ENCODE data around the gene BUD13.

BUD13 gene

GRCh38 chr11:116710001-116710674 lies 62.6 kb downstream of the BUD13 start:
- no peaks in the 10 kb centered on the region for H3K9me3 ChIP-seq (ENCODE audit: insufficient read depth, low read depth, low read length)
- no peak overlapping the region for H2AFZ ChIP-seq (ENCODE audit: low read length)
- TF ChIP-seq, protein P1, sequence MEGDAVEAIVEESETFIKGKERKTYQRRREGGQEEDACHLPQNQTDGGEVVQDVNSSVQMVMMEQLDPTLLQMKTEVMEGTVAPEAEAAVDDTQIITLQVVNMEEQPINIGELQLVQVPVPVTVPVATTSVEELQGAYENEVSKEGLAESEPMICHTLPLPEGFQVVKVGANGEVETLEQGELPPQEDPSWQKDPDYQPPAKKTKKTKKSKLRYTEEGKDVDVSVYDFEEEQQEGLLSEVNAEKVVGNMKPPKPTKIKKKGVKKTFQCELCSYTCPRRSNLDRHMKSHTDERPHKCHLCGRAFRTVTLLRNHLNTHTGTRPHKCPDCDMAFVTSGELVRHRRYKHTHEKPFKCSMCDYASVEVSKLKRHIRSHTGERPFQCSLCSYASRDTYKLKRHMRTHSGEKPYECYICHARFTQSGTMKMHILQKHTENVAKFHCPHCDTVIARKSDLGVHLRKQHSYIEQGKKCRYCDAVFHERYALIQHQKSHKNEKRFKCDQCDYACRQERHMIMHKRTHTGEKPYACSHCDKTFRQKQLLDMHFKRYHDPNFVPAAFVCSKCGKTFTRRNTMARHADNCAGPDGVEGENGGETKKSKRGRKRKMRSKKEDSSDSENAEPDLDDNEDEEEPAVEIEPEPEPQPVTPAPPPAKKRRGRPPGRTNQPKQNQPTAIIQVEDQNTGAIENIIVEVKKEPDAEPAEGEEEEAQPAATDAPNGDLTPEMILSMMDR (conservative IDR thresholded peaks at IDR 0.05; ENCODE audit: low read length): no peak
- no peak for TF ChIP-seq EZH2phosphoT487 (IDR thresholded peaks at IDR 0.05; ENCODE audit: borderline replicate concordance)
- no peak overlapping the region for H3K9ac ChIP-seq (ENCODE audit: low read depth, low read length, poor library complexity, severe bottlenecking)
- H3F3A ChIP-seq (ENCODE audit: low read depth): no peaks in the 10 kb centered on the region
- no peak overlapping the region for H3K4me2 ChIP-seq (ENCODE audit: low read depth, low read length, poor library complexity, severe bottlenecking)
- H3K4me1 ChIP-seq (ENCODE audit: insufficient read depth, low read length, poor library complexity, severe bottlenecking): no peaks in the 10 kb centered on the region
- H4K20me1 ChIP-seq (ENCODE audit: insufficient read depth, low read length, poor library complexity, severe bottlenecking): no peaks in the 10 kb centered on the region
- no peaks in the 10 kb centered on the region for H3K9me2 ChIP-seq (replicated peaks; ENCODE audit: low read depth, low read length)
- no peak overlapping the region for H3K4me3 ChIP-seq (ENCODE audit: low read length, poor library complexity, severe bottlenecking)
- no peaks in the 10 kb centered on the region for H3K27me3 ChIP-seq (ENCODE audit: insufficient read depth, low read length, poor library complexity, severe bottlenecking)
- H3K36me3 ChIP-seq (ENCODE audit: insufficient read depth, low read length): no peaks in the 10 kb centered on the region
- H3K79me2 ChIP-seq (ENCODE audit: insufficient read depth, low read length): no peaks in the 10 kb centered on the region

DNA sequence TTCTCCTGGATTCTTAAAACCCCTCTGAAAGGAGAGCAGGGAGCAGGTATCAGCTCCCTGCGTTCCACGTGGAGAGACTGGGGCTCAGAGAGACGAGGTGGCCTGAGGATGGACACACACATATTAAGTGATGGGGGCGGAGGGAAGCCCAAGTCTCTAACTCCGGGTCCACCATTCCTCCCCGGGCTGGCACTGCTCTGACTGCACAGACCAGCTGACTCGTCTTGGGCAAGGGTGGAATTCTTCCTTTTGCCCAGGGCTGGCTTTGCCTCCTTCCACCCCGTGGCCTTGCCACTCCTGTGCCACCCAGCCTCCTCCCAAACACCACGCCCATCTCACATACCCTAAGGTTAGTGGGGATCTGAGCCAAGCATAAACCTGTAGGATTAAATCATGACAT lies 65.0 kb downstream of the BUD13 start:
- Histone ChIP-seq H4K20me1 (ENCODE audit: insufficient read depth, low read length, poor library complexity, severe bottlenecking) (no peaks in the 10 kb centered on the region), H3K9ac (ENCODE audit: low read depth, low read length, poor library complexity, severe bottlenecking) (no peak overlapping the region), H3K4me2 (ENCODE audit: low read depth, low read length, poor library complexity, severe bottlenecking) (no peak overlapping the region), H3K4me1 (ENCODE audit: insufficient read depth, low read length, poor library complexity, severe bottlenecking) (no peaks in the 10 kb centered on the region), H3K9me2 (replicated peaks; ENCODE audit: low read depth, low read length) (no peaks in the 10 kb centered on the region), H3K79me2 (ENCODE audit: insufficient read depth, low read length) (no peaks in the 10 kb centered on the region), H3K27me3 (ENCODE audit: insufficient read depth, low read length, poor library complexity, severe bottlenecking) (no peaks in the 10 kb centered on the region), H2AFZ (ENCODE audit: low read length) (no peak overlapping the region), H3K36me3 (ENCODE audit: insufficient read depth, low read length) (no peaks in the 10 kb centered on the region), H3F3A (ENCODE audit: low read depth) (no peaks in the 10 kb centered on the region), H3K4me3 (ENCODE audit: low read length, poor library complexity, severe bottlenecking) (no peak overlapping the region), H3K9me3 (ENCODE audit: insufficient read depth, low read depth, low read length) (no peaks in the 10 kb centered on the region)
- TF ChIP-seq, protein P1 (conservative IDR thresholded peaks at IDR 0.05; ENCODE audit: low read length): no peak
- no peak for TF ChIP-seq EZH2phosphoT487 (IDR thresholded peaks at IDR 0.05; ENCODE audit: borderline replicate concordance)

GRCh38 chr11:116707161-116707629 lies 65.6 kb downstream of the BUD13 start:
- Histone ChIP-seq H3K4me1 (ENCODE audit: insufficient read depth, low read length, poor library complexity, severe bottlenecking) (no peaks in the 10 kb centered on the region), H3F3A (ENCODE audit: low read depth) (no peaks in the 10 kb centered on the region), H4K20me1 (ENCODE audit: insufficient read depth, low read length, poor library complexity, severe bottlenecking) (no peaks in the 10 kb centered on the region), H3K9me2 (replicated peaks; ENCODE audit: low read depth, low read length) (no peaks in the 10 kb centered on the region), H3K4me3 (ENCODE audit: low read length, poor library complexity, severe bottlenecking) (no peak overlapping the region), H3K9me3 (ENCODE audit: insufficient read depth, low read depth, low read length) (no peaks in the 10 kb centered on the region), H3K27me3 (ENCODE audit: insufficient read depth, low read length, poor library complexity, severe bottlenecking) (no peaks in the 10 kb centered on the region), H3K9ac (ENCODE audit: low read depth, low read length, poor library complexity, severe bottlenecking) (no peak overlapping the region), H3K4me2 (ENCODE audit: low read depth, low read length, poor library complexity, severe bottlenecking) (no peak overlapping the region), H2AFZ (ENCODE audit: low read length) (no peak overlapping the region), H3K79me2 (ENCODE audit: insufficient read depth, low read length) (no peaks in the 10 kb centered on the region), H3K36me3 (ENCODE audit: insufficient read depth, low read length) (no peaks in the 10 kb centered on the region)
- TF ChIP-seq, protein P1 (conservative IDR thresholded peaks at IDR 0.05; ENCODE audit: low read length): no peak
- no peak for TF ChIP-seq EZH2phosphoT487 (IDR thresholded peaks at IDR 0.05; ENCODE audit: borderline replicate concordance)
